GM12878 (cell line): Measurements from ENCODE around the gene FAM120B. TPM values are rescaled to one million over a fixed set of nuclear protein-coding genes. Genes with fewer than 3 reads are reported as not detected.

Experiments used
- ASH2L ChIP-seq: fragments of 300-600, 200-600 bp; sonication (generic); IDR thresholded peaks from 2 replicates; pipeline ENCODE4 v1.6.1; 2017; ENCODE audit warnings: low read depth, mild to moderate bottlenecking, borderline replicate concordance
- BCL11A ChIP-seq: IDR thresholded peaks from 2 replicates; pipeline ENCODE4 v1.6.1; 2011; ENCODE audit warnings: low read depth, low read length
- BCLAF1 ChIP-seq: fragments of 450-650 bp; IDR thresholded peaks from 2 replicates; pipeline ENCODE4 v1.6.1; 2017; ENCODE audit warnings: antibody characterized with exemption, mild to moderate bottlenecking, moderate library complexity
- CHD1 ChIP-seq: IDR thresholded peaks from 2 replicates; pipeline ENCODE4 v1.6.1; 2012; ENCODE audit warnings: low read depth, low read length, improper control_type of control experiment
- DPF2 ChIP-seq: fragments of 450-650 bp; IDR thresholded peaks from 2 replicates; pipeline ENCODE4 v1.6.1; 2017; ENCODE audit warnings: mild to moderate bottlenecking
- E2F4 ChIP-seq: IDR thresholded peaks from 2 replicates; pipeline ENCODE4 v1.6.1; 2012; ENCODE audit warnings: low read depth, low read length, improper control_type of control experiment
- GABPA ChIP-seq: IDR thresholded peaks from 2 replicates; pipeline ENCODE4 v1.6.1; 2014; ENCODE audit warnings: antibody characterized with exemption, low read depth, mild to moderate bottlenecking, inconsistent platforms
- HDAC6 ChIP-seq: fragments of 200-600 bp; sonication (generic); IDR thresholded peaks from one replicate; pipeline ENCODE4 v1.8.0; 2017; ENCODE audit warnings: antibody characterized with exemption; ENCODE audit not compliant: unreplicated experiment
- HDGF ChIP-seq: fragments of 450-650 bp; IDR thresholded peaks from 2 replicates; pipeline ENCODE4 v1.6.1; 2016; ENCODE audit warnings: antibody characterized with exemption
- IRF3 ChIP-seq: fragments of 450-650 bp; IDR thresholded peaks from 2 replicates; pipeline ENCODE4 v1.6.1; 2014; ENCODE audit warnings: mild to moderate bottlenecking
- JUNB ChIP-seq: IDR thresholded peaks from 2 replicates; pipeline ENCODE4 v1.6.1; 2016; ENCODE audit warnings: antibody characterized with exemption, mild to moderate bottlenecking
- MXI1 ChIP-seq: fragments of 150-350 bp; IDR thresholded peaks from 2 replicates; pipeline ENCODE4 v1.6.1; 2011; ENCODE audit warnings: low read depth, mild to moderate bottlenecking, inconsistent platforms, low read length, improper control_type of control experiment
- NFXL1 ChIP-seq: fragments of 450-650 bp; IDR thresholded peaks from 2 replicates; pipeline ENCODE4 v1.6.1; 2017; ENCODE audit warnings: antibody characterized with exemption, mild to moderate bottlenecking, borderline replicate concordance
- NR2C1 ChIP-seq: fragments of 450-650 bp; IDR thresholded peaks from 2 replicates; pipeline ENCODE4 v1.6.1; 2017; ENCODE audit warnings: antibody characterized with exemption, mild to moderate bottlenecking, moderate library complexity
- RAD21 ChIP-seq: IDR thresholded peaks from 2 replicates; pipeline ENCODE4 v1.6.1; 2011; ENCODE audit warnings: mild to moderate bottlenecking, low read depth, low read length, moderate library complexity; ENCODE audit not compliant: insufficient read depth
- SREBF1 ChIP-seq: IDR thresholded peaks from 2 replicates; pipeline ENCODE4 v1.6.1; 2012; ENCODE audit warnings: mild to moderate bottlenecking, low read length
- TCF3 ChIP-seq: IDR thresholded peaks from 2 replicates; pipeline ENCODE4 v1.6.1; 2012; ENCODE audit warnings: low read depth, mild to moderate bottlenecking, low read length, borderline replicate concordance; ENCODE audit not compliant: insufficient read depth
- ZBTB11 ChIP-seq: fragments of 450-650 bp; formaldehyde crosslinking; IDR thresholded peaks from 2 replicates; pipeline ENCODE4 v1.5.0; 2022; ENCODE audit warnings: mild to moderate bottlenecking, missing genetic modification characterization
- ZBTB40 ChIP-seq: fragments of 450-650 bp; IDR thresholded peaks from 2 replicates; pipeline ENCODE4 v1.6.1; 2016; ENCODE audit warnings: mild to moderate bottlenecking, moderate library complexity, borderline replicate concordance
- ZSCAN29 ChIP-seq: fragments of 450-650 bp; IDR thresholded peaks from 2 replicates; pipeline ENCODE4 v1.6.1; 2017; ENCODE audit warnings: mild to moderate bottlenecking, moderate library complexity
- polyA plus RNA-seq, 11 experiments: library from polyadenylated mRNA; depleted of rRNA in 4 of 11; unstranded in 6 of 11; stranded (reverse) in 5 of 11; fragments of >200 nt; fragmentation: Nextera tagmentation in 4 of 11; fragmentation: Illumina TruSeq in 1 of 11; extraction: Ambion mirVana in 4 of 11; extraction: Trizol in 1 of 11; gene quantifications; 1 replicate in 1 of 11; 2 replicates in 10 of 11; pipeline versions ENCODE4 v1.2.1 to v1.2.3, GENCODE V29; 2011 to 2016; ENCODE audit warnings: inconsistent platforms in 2 of 11, missing spikeins in 2 of 11, low read depth in 1 of 11
- total RNA-seq, 4 experiments: library from RNA; depleted of rRNA in 3 of 4; stranded (reverse); fragments of >200 nt in 3 of 4; fragmentation: Illumina TruSeq in 1 of 4; extraction: Trizol in 1 of 4; gene quantifications; 2 replicates each; pipeline versions ENCODE4 v1.2.1 to v1.2.3, GENCODE V29; 2013 to 2021

The FAM120B gene
- total and polyA plus RNA-seq, 10 of the 15 experiments (the other 5 are each of a cell fraction or from before 2014, with no cell fraction given): 3.3 to 21.6 (median 15.3) TPM

GRCh38 chr6:170438402-170438753, 131.8 kb downstream of the FAM120B start (continued):
- TF ChIP-seq ZBTB11 (CRISPR knock-in tag) (no peak), MXI1 (no peak), TCF3 (no peak), GABPA (no peak), ZBTB40 (no peak), HDAC6 (no peak), BCL11A (no peak), SREBF1 (no peak), ASH2L (no peak), ZSCAN29 (no peak), E2F4 (no peak), BCLAF1 (no peak), DPF2 (peak; percentile 25; the same call in 1 of the 2 replicates), NR2C1 (no peak), JUNB (no peak), IRF3 (no peak), CHD1 (no peak), HDGF (0 out of 2 replicates have a peak, but pooled peaks have one; percentile 11), NFXL1 (no peak), RAD21 (no peak)
